ENCODE results near the gene ABCE1. TPM values are rescaled to one million over a fixed set of nuclear protein-coding genes. Genes with fewer than 3 reads are reported as not detected.
A peak's percentile ranks its signal among the peaks of the same experiment; 100 is the strongest.

Gene ABCE1
- total and polyA plus RNA-seq, 10 of the 15 experiments (the other 5 are each of a cell fraction or from before 2014, with no cell fraction given) = 75.9 to 172 (median 134) TPM

DNA sequence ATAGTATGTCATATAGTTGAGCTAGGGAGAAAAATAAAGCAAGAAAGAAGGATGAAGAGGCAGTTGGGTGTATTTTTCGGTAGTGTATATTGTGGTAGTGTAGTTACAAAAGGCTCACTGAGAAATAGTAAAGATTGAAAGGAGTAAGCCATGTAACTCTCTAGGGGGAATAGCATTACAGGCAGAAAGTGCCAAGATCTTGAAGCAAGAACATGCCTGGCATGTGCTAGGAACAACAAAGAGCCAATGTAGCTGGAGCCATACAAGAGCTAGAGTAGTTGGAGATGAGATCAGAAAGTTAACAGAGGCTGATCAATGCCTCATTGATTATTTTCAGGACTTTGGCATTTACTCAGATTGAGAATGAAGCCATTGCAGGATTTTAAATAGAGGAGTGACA is 3.0 kb downstream of the ABCE1 start (continued):
- TF ChIP-seq EGR1 (IDR thresholded peaks at IDR 0.05; ENCODE audit: borderline replicate concordance in 1 of 2, low read depth in 2 of 2, low read length in 2 of 2) = no peak

DNA sequence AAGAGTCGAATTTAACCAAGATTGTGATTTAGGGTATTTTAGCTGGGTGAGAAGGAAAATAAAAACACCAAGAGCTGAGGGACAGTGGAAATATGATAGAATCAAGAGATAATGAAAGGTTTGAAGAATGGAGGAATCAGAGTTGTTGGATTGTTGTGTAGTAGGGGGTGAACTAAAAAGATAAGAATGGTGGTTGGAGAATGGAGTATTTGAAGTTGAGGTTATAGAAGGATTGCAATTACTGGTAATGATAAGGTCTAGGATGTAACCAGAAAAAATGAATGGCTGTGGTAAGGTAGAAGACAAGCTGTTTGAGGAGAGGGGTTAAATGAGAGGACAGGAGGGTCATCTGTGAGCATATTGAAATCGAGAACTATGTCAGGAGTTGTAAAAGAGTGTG is 4.5 kb downstream of the ABCE1 start:
- Histone ChIP-seq H2AFZ (ENCODE audit: control insufficient read depth, low read depth, low read length) (no peak overlapping the region), H3K9ac (ENCODE audit: control insufficient read depth, insufficient read depth, low read length) (no peak overlapping the region), H3K27ac (ENCODE audit: control insufficient read depth, insufficient read depth) (no peak overlapping the region), H3K36me3 (ENCODE audit: control insufficient read depth in 2 of 2, insufficient read depth in 2 of 2, low read length in 1 of 2) (peaks cover 0 to 6% of the 10 kb centered on the region in 2 experiments; a peak in 1 of 4 replicates), H3K4me2 (ENCODE audit: control insufficient read depth, insufficient read depth) (peak overlapping the region; percentile 53), H3K4me3 (peak overlapping the region; percentile 22), H3K27me3 (replicated peaks in 1 of 2; ENCODE audit: control insufficient read depth in 2 of 2, insufficient read depth in 2 of 2, low read length in 1 of 2) (no peaks in the 10 kb centered on the region), H3K4me1 (ENCODE audit: control insufficient read depth, insufficient read depth, low read length) (no peaks in the 10 kb centered on the region), H4K20me1 (ENCODE audit: control insufficient read depth, insufficient read depth) (no peaks in the 10 kb centered on the region), H3K79me2 (ENCODE audit: control insufficient read depth, insufficient read depth, low read length) (peaks cover 76% of the 10 kb centered on the region), H3K9me3 (replicated peaks; ENCODE audit: control insufficient read depth, insufficient read depth, low read length) (no peaks in the 10 kb centered on the region)
- intact Hi-C loops (cut with micrococcal nuclease; ENCODE audit: unreplicated experiment) = no loop called here
- FAIRE-seq (no peak), ATAC-seq (no peak; the same call in 2 of the 3 replicates), DNase-seq (ENCODE audit: low read depth, low spot score) (no peak)
- POLR2A ChIA-PET = interaction anchor here (0.5 to 1.1 kb wide), 3 partner anchors 41 to 791 kb away, joined by 3 read pairs; no protein-coding TSS in a partner anchor
- CTCF ChIA-PET = interaction anchor here (0.7 kb wide), 1 partner anchor 73 kb away, joined by 4 read pairs; no protein-coding TSS in a partner anchor
- whole genome bisulfite sequencing (ENCODE audit: insufficient coverage, insufficient replicate concordance, low lambda C conversion rate, missing lambda C conversion rate) = 71% methylated on average over 2 of the region's 2 CpGs
- BruUV-seq (replicated peaks) = no TSS peak
- RAD21 ChIA-PET (ENCODE audit: unreplicated experiment) = no interaction called here
- in situ Hi-C loops (cut with MboI) = loop anchor here (25.0 kb wide), 1 partner anchor 1565 kb away; no protein-coding TSS in a partner anchor
- SMC1A ChIA-PET (ENCODE audit: uncharacterized antibody, unreplicated experiment) = interaction anchor here (0.7 to 1.9 kb wide), 3 partner anchors 22 to 831 kb away, joined by 3 to 8 read pairs (median 3); no protein-coding TSS in a partner anchor
- TF ChIP-seq RAD21 (IDR thresholded peaks at IDR 0.05; ENCODE audit: insufficient read depth, low read depth, low read length) = no peak
- no peak for TF ChIP-seq RELA (IDR thresholded peaks at IDR 0.05; ENCODE audit: borderline replicate concordance, partially characterized antibody)
- TF ChIP-seq HDGF (IDR thresholded peaks at IDR 0.05) = no peak
- TF ChIP-seq ASH2L (IDR thresholded peaks at IDR 0.05; ENCODE audit: borderline replicate concordance, low read depth) = no peak
- no peak for TF ChIP-seq RCOR1 (conservative IDR thresholded peaks at IDR 0.05; ENCODE audit: low read depth, low read length)
- TF ChIP-seq CEBPZ (IDR thresholded peaks at IDR 0.05; ENCODE audit: low read depth, low read length) = no peak
- TF ChIP-seq, protein P1, sequence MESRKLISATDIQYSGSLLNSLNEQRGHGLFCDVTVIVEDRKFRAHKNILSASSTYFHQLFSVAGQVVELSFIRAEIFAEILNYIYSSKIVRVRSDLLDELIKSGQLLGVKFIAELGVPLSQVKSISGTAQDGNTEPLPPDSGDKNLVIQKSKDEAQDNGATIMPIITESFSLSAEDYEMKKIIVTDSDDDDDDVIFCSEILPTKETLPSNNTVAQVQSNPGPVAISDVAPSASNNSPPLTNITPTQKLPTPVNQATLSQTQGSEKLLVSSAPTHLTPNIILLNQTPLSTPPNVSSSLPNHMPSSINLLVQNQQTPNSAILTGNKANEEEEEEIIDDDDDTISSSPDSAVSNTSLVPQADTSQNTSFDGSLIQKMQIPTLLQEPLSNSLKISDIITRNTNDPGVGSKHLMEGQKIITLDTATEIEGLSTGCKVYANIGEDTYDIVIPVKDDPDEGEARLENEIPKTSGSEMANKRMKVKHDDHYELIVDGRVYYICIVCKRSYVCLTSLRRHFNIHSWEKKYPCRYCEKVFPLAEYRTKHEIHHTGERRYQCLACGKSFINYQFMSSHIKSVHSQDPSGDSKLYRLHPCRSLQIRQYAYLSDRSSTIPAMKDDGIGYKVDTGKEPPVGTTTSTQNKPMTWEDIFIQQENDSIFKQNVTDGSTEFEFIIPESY (IDR thresholded peaks at IDR 0.05) = no peak
- TF ChIP-seq MTA2 (IDR thresholded peaks at IDR 0.05; ENCODE audit: low read depth) = no peak
- TF ChIP-seq TAF1 (IDR thresholded peaks at IDR 0.05; ENCODE audit: borderline replicate concordance, low read depth, low read length) = no peak
- no peak for TF ChIP-seq BRCA1 (IDR thresholded peaks at IDR 0.05; ENCODE audit: low read depth, low read length)
- no peak for TF ChIP-seq BACH1 (IDR thresholded peaks at IDR 0.05; ENCODE audit: borderline replicate concordance)
- TF ChIP-seq E2F8 (IDR thresholded peaks at IDR 0.05; ENCODE audit: low read depth, partially characterized antibody) = no peak
- no peak for TF ChIP-seq EGR1 (IDR thresholded peaks at IDR 0.05; ENCODE audit: borderline replicate concordance in 1 of 2, low read depth in 2 of 2, low read length in 2 of 2)
- no peak for TF ChIP-seq POLR2AphosphoS5 (IDR thresholded peaks at IDR 0.05; ENCODE audit: low read length)

Measured in GM12878 (cell line).